ENCODE data around the gene SAP25. TPM values are rescaled to one million over a fixed set of nuclear protein-coding genes. Genes with fewer than 3 reads are reported as not detected.
"Not testable (repeated sequence)": the region's sequence is repeated elsewhere in the genome, so short reads cannot be mapped to it uniquely, and the experiment has no call there.

SAP25 gene
- total RNA-seq, 1 donor from 2014 or later, result not detected

DNA sequence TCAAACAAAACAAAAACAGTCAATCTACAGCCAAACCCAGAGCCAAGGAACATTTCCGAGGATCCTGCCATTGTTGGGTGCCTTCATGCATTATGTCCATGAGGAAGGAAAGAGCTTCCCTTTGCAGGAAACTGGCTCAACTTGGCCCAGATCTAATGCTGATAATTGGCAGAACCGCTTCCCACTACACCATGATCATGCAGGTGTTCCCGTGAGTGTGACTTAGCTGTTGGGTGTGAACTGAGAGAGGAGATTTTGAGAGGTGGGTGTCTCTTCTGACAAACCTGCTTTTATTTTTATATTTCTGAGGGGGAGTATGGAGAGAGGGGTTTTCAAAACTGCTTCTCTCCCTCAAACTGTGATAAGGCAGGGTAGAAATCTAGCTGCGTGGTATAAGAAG is 14.6 kb downstream of the SAP25 start:
- DNase-seq, result peak; percentile 39

DNA sequence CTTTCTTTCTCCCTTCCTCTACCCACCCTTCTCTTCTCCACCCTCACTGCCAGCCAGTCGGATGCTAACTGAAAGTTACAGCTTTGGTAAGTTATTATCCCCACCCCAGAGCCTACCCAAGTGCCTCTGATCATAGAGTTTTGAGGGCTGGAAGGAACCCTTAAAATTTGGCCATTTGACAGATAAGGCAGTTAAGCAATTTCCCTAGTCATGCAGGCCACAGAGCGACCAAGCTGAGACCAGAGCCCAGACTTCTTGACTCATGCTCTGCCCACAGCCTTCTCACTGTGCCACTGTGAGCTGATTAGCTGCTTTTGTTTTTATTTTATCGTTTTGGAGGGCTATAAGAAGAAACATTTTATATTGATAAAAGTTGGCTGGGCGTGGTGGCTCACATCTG is 17.2 kb downstream of the SAP25 start:
- DNase-seq, result no peak

DNA sequence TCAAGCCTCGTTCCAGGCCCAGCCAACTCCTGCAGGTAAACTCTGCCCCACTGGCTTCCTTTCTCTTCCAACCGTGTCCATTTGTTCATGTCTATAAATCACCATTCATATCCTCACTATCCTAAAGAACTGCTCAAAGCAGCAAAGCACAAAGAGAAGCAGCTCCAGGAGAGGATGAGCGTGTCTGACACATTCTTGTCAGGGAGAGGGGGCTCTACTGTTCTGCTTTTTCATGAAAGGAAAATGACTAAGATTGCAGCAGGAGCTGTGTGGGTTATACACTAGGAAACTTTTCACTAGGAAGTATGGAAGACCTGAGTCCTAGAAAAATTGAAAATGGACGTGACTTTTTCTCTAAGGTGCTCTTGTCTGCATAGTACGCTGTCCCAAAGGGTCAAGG is 18.0 kb downstream of the SAP25 start:
- DNase-seq, result no peak

DNA sequence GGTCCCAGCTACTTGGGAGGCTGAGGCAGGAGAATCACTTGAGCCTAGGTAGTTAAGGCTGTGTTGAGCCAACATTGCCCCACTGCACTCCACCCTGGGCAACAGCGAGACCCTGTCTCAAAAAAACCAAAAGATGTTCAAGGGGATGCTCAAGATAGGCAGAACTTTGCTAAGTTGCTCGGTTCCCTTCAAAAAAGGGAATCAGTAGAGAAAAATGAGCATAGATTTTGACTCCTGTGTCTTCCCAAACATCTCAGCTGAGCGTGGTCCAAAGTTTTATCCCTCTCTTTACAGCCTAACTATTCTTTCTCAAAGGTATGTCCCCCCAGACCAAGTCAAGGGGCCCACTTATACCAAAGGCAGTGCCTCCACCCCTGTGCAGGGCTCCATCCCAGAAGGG is 20.7 kb downstream of the SAP25 start:
- DNase-seq, result no peak

DNA sequence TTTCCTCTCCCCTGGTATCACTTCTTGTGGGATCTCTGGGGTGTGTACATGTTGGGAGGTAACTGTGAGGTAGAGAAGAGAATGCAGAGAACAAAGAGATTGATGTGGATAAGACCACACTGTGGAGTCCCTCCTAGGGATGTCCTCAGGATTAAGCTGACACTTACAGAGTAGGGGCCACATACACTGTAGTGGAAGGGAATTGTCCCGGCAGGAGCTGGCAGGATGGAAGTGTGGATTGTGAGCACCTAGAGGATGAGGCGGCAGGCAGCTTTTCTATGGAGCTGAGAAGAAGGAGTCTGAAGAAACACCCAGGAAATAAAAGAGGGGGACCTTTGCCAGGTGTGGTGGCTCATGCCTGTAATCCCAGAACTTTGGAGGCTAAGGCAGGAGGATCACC is 21.2 kb downstream of the SAP25 start:
- DNase-seq, result no peak

DNA sequence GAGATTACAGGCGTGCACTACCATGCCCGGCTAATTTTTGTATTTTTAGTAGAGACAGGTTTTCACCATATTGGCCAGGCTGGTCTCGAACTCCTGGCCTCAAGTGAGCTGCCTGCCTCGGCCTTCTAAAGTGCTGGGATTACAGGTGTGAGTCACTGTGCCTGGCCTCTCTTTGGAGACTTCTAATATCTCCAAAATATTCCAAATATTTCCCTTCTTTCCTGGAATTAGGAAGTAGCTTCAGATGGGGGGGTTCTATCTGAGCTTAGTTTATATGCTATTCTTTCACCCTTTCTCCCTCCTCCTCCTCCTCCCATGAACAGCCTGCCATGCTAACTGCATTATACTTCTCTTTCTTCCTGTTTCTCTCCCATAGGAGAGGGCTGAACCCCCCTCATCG is 25.3 kb downstream of the SAP25 start:
- not testable (repeated sequence) for DNase-seq

DNA sequence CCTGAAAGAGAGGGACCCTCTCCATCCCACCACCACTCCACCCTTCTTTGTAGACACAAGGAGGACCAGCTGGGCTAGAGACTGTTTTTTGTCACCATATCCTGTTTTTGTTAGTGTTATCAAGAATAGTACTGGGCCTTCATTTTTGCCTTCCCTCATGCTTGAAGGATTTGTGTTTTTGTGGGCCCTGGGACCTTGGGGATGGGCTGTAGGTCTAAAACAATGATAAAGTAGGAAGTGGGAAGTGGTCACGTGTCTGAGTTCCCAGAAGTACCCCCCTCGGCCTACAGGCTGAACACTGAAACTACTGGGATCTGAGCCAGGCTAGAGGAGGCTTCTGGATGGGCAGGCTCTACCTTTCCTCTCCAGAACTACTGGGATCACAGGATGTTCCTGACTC is 25.8 kb downstream of the SAP25 start:
- DNase-seq, result peak; percentile 82

DNA sequence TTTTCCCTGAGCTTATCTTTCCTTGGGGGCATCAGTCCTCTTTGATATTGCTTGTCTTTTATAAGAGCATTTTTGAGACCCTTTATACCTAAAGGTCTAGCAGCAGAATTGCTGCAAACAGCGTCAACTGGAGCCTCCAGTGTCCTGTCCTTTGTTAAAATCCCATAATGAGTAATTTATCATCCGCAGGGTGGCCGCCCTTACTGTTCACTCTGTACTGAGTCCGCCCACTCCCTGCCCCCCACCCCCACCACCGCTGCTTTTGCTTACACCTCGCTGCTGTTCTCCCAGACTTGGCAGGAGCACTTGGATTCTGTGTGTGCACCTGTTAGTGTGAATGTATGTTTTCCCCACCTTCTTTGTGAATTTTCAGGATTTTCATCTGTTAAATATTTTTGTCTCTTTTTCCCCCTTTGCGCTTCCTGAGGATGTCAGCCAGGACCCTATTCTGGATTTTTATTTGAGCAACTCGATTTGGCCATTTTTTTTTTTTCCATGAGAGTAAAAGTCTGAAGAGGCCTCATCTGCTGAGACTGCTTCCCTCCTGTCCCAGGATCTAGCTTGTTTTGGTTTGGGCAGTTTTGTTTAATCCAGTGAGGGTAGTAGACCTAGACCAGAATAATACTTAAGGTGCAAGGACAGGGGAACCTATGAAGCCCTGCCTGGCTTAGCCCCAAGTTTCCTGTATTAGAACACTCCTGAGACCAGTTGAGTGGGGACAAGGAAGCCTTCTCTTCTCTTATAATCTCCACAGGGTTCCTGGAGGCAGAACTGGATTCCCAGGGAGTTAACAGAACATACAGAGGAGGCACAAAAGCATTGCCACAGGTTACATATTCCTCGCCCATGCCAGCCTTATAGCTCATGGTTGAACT is 26.5 kb downstream of the SAP25 start:
- DNase-seq, result peak; percentile 59

DNA sequence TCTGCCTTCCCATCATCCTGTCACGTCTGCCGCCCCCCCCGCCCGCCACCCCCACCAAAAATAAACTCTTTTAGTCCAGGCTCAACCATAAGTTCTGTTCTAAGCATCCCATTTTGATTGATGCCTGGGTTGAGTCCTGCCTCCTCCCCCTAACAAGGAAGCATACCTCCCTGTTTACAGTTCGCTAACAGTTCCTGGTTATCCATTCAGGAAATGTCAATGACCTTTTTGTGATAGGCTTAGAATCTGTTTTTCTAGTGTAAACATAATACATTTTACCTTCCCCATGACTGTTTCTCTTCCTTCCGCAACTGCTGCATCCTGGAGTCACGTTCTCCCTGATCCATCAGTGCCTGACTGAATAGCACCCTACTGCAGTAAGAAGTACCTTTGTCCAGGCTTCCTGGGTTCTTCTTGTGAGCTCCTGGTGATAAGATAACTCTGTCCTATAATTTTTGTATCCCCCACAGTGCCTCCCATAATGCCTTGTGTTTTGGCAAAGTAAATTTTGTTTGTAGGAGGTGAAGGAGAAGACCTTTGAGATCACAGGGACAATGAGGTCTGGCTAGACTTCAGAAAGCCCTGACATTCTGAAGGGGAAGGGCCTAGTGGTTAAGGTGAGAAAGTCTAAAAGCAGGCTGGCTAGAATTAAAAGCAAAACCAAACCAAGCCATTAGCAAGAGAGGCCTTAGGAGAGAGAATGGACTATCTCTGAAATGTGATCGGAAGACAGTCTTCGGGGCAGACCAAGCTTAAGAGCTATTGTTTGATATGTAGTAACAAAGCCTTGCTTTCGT is 27.4 kb downstream of the SAP25 start:
- DNase-seq, result peak; percentile 84

DNA sequence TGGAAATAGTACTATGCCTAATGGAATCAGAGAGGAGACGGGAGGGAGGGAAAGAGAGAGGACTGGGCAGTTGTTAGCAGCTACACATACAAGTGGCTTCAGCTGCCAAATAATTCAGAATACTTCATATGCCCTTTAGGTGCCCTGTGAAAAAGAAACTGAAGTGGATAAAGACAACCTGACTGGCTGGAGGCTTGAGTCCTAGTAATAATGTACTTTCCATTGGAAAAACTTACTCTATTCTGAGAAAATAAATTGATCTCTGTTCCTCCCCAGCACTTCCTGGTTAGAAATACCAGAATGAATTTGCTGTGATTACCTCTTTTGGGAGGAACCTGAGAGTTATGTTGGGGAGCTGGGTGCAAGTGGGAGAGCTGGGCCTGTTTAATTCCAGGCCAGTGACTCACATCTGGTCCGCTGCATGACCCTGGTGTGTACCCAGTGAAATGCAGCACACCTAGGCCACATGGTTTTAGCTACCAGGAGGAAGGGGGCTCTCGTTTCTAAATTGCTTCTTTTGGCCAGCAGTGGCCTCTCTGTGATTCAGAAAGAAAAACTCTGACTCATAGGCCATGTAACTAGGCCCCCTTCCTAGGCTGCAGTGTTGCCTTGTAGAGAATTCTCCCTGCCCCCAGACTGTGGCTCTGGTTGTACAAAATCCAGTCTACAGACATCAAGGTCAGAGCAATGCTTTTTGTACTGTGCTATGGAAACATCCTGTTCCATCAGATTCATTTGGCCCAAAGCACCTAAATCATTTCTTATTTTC is 28.2 kb downstream of the SAP25 start:
- DNase-seq, result peak; percentile 91

DNA sequence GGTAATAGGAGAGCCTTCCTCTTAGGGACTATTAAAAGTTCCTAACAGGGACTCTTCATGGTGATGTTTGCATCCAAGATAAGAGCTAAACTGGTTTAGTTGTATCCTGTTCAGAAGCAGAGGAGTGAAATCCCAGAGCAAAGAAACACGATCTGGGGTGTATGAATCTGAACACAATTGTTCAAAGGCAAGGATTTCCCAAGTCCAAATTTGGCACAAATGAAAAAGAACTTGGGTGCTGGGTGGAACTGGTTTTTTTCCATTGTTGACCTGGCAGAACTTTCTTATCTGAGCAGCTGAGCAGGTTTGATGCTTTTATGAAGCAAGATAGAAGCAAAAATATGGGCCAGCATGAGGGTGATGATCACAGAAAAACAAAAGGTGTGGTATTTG is 28.7 kb downstream of the SAP25 start:
- DNase-seq, result peak; percentile 32

DNA sequence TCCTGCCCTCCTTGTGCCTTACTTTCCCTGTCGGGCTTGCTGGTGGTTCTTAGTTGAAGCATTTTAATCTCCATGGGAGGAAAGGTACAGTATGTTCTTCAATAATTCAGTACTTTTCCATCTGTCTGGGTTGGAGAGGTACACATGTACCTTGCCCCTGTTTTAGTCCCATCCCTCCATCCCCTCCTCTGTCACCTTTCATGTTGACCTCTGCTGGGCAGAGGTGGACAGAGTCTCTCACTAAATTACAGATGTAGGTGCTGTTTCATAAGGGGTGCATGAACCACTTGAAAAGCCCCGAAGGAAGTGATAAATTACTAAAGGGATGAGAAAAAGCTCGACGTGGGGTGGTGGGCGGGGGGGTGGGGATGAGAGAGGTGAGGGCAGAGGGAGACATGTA is 29.3 kb downstream of the SAP25 start:
- no peak for DNase-seq

DNA sequence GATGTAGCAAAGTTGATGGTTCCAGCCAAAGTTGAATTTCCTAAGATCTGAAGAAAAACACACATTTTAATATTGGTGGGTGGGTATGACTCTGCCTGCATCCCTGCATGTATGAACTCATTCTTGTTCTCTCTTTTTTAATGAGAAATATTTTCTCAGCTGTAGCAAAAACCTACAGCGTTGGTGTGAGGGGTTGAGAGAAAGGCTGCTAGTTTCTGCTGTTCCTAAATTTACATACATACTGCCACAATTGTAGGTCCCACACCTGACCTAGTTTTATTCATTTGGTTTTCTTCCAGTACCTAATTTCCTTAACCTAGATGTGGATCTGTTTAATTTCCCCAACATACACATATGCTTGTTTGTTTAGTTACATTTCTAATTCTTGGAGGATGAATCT is 30.1 kb downstream of the SAP25 start:
- no peak for DNase-seq

DNA sequence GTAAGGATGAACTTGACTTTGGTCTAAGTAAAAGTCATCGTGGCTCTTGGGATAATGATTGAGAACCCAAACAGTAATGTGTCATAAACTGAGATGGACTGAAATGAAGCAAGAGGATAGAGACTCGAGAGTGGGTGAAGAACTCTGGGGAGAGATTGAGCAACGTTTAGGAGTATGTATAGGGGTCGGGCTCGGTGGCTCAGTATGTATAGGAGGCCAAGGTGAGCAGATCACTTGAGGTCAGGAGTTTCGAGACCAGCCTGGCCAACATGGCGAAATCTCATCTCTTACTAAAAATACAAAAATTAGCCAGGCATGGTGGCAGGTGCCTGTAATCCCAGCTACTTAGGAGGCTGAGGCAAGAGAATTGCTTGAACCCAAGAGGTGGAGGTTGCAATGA is 32.4 kb downstream of the SAP25 start:
- not testable (repeated sequence) for DNase-seq

DNA sequence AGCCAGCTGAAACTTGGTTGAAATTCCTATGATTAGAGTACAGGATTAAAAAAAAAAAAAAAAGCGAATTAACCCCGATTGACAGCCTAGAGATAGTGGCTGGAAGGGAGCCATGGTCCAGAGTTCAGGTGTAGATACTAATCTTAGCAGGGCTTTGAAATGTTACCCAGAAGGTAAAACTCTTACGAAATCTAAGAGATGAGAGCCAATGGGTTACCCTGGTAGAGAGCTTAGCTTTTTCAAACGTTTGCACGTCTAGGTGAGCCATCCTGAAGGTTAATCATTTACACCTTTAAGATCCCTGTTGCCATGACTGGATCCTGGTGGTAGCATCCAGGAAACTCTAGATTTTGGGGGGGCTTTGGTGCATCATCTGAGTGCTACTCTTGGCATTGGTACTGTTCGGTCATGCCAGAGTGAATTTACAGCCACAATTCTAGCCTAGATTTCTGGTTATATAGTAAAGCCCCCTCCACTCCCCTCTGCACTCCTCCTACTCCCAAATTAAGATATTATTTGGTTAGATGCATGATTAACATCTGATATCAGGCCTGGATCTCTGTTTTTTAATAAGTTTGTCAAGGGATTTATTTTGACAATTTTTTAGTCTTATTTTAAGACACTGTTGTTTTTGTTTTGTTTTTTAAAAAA is 33.5 kb downstream of the SAP25 start:
- DNase-seq, result no peak

DNA sequence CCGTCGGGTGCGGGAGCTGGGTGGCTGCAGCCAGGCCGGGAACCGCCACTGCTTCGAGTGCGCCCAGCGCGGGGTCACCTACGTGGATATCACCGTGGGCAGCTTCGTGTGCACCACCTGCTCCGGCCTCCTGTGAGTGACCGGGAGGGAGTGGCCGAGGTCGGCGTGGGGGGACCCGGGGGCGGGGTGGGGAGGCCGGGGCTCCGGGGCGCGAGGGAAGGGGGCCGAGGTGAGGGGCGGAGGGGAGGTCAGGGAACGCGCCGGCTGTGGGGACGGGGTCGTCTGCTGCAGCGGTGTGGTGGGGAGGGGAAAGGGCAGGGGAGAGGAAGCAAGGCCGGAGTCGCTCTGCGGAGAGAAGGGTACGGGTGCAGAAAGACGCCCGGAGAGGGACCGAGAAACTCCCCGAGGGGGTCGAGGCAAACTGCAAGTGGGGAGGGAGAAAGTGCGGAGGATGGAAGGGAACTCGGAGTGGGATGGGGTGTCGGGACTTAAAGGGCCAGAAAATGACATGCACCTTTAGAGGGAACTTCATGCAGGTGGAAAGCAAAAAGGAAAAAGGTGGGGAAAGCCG is 34.2 kb downstream of the SAP25 start:
- DNase-seq, result no peak

DNA sequence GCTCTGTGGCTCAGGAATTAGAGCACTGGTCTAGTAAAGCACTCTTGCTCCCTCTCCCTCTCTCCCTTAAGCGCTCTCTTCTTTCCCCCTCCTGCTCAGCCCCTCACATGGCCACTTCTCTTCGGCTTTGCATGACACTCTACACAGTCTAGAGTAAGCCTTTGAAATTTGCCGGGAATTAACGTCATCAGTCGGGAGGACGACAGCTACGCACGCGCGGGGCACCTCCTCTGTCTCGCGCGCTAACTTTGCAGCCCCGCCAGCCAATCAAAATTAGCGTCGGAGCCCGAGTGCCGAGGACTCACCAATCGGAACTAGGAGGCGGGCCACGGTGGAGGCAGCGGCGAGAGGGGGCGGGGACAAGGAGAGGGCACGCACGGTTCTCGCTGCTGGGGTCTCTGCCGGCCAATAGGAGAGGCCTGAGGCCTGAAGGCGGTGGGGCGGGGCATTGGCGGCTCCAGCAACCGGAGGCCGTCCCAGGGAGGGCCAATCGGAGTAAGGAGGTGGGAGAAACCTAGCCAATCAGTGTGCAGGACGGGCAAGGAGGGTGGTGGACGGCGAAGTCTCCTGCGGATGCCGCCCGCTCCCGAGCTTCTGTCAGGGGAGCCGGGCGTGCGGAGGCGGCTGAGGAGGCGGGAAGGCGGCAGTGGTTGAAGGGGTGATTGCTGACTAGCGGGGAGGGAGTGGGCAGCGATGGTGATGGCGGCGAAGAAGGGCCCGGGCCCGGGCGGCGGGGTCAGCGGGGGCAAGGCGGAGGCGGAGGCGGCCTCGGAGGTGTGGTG is 34.9 kb downstream of the SAP25 start, which contains the start of gene AGFG2:
Gene AGFG2 (plus strand): TSS at position 550 of the 782 bp plus-strand sequence. CDS start 144 bp downstream, at position 694.
- DNase-seq, result peak; percentile 100

DNA sequence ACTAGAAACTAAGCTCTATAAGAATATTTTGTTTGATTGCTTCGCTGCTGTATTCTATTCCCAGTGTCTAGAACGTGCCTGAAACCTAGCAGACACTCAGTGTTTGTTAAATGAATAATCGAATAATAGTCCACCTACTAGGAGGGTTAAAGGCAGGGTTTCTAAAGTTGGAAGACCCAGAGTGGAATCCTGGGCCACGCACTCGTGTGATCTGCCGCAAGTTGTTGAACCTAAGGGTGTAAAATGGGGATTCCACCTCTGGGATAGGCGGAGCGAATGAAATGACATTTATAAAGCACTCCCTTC is 35.4 kb downstream of the SAP25 start:
- no peak for DNase-seq

DNA sequence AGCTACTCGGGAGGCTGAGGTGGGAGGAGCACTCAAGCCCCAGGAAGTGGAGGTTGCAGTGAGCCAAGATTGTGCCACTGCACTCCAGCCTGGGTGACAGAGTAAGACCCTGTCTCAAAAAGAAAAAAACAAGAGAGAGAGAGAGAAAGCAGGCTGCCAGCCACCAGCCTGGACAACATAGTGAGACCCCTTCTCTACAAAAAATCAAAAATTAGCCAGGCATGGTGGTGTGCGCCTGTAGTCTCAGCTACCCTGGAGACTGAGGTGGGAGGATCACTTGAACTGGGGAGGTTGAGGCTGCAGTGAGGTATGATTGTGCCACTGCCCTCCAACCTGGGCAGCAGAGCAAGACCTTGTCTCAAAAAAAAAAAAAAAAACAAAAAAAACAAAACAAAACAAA is 37.0 kb downstream of the SAP25 start:
- DNase-seq, result not testable (repeated sequence)

DNA sequence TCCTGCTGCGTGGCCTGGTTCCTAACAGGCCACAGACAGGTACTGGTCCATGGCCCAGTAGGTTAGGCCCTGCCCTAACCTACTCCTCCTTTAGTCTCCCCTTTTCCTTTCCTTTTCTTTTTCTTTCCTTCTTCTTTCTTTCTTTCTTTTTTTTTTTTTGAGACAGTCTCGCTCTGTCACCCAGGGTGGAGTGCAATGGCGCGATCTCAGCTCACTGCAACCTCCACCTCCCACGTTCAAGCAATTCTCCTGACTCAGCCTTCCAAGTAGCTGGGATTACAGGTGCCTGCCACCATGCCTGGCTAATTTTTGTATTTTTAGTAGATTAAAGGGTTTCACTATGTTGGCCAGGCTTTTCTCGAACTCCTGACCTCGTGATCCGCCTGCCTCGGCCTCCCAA is 37.7 kb downstream of the SAP25 start:
- not testable (repeated sequence) for DNase-seq
